LoVo (cell line): ENCODE data around the gene DDX6.
"Not testable (repeated sequence)": the region's sequence is repeated elsewhere in the genome, so short reads cannot be mapped to it uniquely, and the experiment has no call there.

Experiments used
- DNase-seq: peaks from one replicate; pipeline ENCODE4 v3.0.0-alpha.2; 2016; ENCODE audit warnings: low spot score

Gene DDX6, protein sequence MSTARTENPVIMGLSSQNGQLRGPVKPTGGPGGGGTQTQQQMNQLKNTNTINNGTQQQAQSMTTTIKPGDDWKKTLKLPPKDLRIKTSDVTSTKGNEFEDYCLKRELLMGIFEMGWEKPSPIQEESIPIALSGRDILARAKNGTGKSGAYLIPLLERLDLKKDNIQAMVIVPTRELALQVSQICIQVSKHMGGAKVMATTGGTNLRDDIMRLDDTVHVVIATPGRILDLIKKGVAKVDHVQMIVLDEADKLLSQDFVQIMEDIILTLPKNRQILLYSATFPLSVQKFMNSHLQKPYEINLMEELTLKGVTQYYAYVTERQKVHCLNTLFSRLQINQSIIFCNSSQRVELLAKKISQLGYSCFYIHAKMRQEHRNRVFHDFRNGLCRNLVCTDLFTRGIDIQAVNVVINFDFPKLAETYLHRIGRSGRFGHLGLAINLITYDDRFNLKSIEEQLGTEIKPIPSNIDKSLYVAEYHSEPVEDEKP

DNA sequence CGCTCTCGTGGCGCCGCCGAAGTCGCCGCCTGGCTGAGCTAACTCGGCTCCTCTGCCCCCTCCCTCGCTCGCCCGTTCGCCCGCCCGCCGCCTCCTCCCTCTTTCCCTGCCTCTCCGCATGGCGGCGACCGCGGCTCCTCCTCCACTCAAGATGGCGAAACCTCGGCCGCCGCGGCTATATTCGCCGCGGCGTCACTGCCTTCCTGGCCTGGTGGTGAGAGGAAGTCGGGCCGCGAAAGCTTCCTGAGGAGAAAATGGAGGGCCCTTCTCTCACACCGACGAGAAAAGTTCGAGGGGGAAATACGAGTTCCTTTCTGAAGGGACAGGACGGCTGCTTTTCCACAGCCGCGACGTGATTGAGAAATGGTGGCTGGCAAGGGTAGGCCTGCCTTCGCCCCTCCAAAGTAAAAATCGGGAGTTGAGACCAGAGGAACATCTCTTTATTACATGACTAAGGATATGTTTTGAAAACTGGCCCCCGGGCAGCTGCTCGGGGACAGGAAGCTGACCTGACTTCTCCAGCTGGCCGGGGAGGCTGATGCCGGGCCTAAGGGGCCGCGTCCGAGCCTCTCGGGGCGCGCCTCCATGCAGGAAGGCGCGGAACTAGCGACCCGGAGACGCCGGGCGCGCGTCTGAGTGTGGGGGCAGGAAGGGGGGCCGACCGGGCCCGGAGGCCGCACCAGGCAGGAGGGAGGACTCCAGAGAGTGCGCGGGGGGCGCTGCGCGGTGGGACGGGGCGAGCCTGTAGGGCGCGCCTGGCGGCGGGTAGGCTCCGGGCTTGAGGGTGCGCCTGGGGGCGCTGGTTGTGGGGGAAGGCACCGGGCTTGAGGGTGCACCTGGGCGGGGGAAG is at the start of gene DDX6:
Gene DDX6 (minus strand): TSS at position 54 of the 850 bp plus-strand sequence. CDS start 4,913 bp downstream, outside the sequence.
- DNase-seq, result peak; percentile 87

GRCh38 chr11:118838905-118839553 is 48.1 kb upstream of the DDX6 start:
- DNase-seq, result no peak

- no peak for DNase-seq
Measured at GRCh38 chr11:118837868-118838267, 46.9 kb upstream of the DDX6 start.

- DNase-seq, result no peak
Measured at GRCh38 chr11:118834427-118835028, 43.6 kb upstream of the DDX6 start.

DNA sequence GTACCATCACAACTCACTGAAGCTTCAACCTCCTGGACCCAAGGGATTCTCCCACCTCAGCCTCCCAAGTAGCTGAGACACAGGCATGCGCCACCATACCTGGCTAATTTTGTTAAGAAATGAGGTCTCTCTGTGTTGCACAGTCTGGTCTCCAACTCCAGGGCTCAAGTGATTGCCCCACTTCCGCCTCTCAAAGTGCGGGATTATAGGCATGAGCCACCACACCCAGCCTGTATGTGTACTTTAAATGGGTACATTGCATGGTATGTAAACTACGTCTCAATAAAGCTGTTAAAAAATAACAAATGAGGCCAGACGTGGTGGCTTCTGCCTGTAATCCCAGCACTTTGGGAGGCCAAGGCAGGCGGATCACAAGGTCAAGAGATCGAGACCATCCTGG is 36.2 kb upstream of the DDX6 start:
- DNase-seq, result no peak

DNA sequence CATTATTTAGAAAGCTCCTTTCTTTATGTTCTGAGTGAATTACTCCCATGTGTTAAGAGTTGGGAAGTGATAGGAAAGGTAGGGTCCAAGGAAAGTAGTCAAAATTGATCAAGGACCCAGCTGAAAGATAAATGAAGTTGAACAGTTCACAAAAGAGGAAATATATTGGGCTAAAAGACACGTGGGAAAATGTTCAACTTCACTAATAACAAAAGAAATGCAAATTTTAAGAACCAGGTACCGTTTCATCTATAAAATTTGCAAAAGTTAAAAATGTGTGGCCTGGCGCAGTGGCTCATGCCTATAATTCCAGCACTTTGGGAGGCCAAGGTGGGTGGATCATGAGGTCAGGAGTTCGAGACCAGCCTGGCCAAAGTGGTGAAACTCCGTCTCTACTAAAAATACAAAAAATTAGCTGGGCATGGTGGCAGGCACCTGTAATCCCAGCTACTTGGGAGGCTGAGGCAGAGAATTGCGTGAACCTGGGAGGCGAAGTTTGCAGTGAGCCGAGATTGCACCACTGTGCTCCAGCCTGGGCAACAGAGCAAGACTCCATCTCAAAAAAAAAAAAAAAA is 32.1 kb upstream of the DDX6 start:
- not testable (repeated sequence) for DNase-seq

- DNase-seq, result no peak
Measured at GRCh38 chr11:118820412-118821357, 29.7 kb upstream of the DDX6 start.

DNA sequence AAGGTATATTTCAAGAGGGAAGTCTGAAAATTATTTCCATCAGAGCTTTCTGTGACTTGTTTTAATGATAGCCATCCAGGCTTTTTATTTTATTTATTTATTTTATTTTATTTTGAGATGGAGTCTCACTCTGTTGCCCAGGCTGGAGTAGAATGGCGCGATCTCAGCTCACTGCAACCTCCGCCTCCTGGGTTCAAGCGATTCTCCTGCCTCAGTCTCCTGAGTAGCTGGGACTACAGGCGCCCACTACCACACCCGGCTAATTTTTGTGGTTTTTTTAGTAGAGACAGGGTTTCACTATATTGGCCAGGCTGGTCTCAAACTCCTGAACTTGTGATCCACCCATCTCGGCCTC is 29.0 kb upstream of the DDX6 start:
- DNase-seq, result not testable (repeated sequence)

GRCh38 chr11:118819334-118820024 is 28.5 kb upstream of the DDX6 start:
- DNase-seq, result no peak

DNA sequence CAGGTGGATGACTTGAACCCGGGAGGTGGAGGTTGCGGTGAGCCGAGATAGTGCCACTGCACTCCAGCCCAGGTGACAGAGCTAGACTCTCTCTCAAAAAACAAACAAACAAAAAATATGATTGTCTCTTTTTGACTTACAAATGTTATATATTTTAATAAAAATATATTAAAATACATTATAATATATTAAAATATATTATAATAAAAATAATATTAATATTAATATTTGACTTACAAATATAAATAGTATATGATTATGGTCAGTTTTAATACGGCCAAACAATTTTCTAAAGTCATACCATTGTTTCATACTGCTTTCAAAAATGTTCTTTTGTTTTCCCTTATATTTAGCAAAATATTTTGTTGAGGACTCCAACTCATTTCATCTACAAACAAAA is 27.2 kb upstream of the DDX6 start:
- no peak for DNase-seq

GRCh38 chr11:118813551-118813950 is 22.6 kb upstream of the DDX6 start:
- DNase-seq, result no peak

DNA sequence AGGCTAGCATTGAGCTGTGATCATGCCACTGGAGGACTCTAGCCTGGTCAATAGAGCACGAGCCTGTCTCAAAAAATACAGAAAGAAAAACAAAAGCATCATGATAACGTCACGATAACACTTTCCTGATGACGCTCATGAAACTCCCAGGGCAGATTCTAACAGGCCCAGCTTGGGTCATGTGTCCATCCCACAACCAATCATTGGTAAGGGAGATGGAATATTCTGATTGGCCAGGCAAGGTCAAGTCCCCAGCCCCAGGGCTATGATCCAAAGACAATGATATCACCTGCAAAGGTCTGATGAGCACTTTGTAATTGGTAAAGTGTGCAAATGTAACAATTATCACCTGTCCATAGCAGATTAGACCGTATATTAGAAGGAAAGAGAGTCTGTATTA is 21.5 kb upstream of the DDX6 start:
- DNase-seq, result no peak

DNA sequence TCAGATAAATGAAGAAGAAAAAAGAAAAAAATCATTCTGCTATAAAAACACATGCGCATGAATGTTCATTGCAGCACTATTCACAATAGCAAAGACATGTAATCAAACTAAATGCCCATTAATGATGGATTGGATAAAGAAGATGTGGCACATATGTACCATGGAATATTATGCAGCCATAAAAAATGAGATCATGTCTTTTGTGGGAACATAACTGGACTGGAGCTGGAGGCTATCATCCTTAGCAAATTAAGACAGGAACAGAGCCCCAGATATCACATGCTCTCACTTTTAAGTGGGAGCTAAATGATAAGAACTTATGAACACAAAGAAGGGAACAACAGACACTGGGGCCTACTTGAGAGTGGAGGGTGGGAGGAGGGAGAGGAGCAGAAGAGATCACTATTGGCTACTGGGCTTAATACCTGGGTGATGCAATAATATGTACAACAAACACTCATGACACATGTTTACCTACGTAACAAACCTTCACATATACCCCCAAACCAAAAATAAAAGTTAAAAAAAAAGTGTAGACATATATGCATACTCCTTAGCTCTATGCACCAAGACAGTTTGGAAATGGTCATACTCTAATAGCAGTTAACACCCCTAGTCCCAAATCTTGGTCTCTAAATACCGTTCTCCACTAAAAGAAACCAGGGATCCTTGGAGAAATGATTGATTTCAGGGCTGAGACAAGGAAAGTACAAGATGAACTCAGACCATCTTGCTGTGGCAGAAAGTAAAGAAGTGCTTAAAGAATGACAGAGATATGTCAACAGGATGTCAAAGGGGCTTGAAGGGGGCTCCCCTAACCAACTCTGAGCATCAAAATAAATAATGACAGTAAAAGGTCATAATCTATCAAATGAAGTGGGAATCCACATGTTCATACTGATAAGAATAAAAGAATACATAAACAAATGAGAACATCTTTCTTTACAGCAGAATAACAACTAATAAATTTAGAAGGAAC is 17.1 kb upstream of the DDX6 start:
- no peak for DNase-seq

DNA sequence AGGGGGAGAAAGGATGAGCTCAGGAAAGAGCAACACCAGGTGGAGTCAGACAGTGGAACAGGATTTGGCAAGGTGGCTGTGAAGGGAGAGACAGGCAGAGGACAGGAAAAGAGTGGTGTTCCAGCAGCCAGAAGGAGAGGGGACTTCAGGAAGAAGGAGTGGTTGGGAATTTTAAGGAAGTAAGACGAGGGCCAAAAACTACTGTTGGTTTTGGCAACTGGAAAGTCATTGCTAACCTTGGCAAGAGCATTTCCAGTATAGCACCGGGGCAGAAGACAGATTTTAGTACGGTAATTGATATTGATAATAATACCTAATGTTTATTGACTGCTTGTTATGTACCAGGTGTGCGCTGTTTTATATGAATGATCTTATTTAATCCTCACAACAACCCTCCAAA is 15.4 kb upstream of the DDX6 start:
- DNase-seq, result no peak

- DNase-seq, result no peak
Measured at GRCh38 chr11:118804094-118804493, 13.1 kb upstream of the DDX6 start.

DNA sequence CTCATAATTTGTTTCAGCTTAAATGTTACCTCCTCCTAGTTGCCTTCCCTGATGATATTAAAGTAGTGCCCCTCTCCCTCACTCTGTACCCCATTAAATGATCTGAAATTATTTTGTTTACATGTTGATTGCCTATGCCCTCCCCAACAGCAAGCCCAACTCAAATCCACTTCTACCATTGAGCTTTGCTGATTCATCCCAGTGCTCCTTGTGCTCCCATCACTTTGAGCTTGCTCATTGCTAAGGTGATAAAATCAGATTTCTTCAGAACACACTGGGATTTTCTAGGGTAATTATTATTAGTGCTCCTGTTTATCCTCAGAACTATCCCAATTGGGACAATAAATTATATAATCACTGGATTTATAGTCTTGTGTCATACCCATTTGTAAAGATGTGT is 8.4 kb upstream of the DDX6 start:
- no peak for DNase-seq

DNA sequence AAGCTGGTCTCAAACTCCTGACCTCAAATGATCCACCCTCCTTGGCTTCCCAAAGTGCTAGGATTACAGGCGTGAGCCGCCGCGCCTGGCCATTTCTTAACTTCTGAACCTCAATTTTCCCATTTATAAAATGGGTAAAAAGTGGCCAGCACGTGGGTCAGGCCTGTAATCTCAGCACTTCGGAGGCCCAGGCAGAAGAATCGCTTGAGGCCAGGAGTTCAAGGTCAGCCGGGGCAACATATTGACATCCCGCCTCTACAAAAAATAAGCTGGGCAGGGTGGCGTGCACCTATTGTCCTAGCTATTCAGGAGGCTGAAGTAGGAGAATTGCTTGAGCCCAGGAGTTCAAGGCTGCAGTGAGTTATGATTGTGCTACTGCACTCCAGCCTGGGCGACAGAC is 6.5 kb upstream of the DDX6 start:
- DNase-seq, result no peak

DNA sequence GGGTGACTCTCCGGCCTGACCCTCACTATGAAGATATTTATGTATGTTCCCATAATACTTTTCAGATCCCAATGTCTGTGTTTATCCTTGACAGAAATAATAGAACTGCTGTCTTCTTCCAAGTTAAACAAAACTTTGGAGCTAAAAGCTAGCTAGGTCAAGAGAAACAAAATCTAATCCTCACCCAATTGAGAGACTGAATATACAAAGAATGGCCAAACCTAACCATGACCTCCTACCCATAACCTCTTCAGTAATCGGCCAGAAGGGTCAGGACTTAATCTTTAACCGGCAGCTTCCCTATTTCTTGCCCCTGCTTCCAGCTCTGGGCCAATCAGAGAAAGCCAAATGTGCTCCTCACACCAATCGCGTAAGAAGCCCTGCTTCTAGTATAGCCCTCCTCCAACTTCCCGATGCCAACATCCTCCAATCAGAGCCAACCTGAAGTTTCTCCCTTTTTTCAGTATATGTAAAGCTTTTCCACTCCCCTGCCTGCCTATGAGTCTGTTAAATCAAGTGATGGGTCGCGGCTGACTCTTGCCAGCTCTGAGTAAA is 1.7 kb upstream of the DDX6 start:
- DNase-seq, result no peak
